Measurements from ENCODE around the gene GRM8.

DNA sequence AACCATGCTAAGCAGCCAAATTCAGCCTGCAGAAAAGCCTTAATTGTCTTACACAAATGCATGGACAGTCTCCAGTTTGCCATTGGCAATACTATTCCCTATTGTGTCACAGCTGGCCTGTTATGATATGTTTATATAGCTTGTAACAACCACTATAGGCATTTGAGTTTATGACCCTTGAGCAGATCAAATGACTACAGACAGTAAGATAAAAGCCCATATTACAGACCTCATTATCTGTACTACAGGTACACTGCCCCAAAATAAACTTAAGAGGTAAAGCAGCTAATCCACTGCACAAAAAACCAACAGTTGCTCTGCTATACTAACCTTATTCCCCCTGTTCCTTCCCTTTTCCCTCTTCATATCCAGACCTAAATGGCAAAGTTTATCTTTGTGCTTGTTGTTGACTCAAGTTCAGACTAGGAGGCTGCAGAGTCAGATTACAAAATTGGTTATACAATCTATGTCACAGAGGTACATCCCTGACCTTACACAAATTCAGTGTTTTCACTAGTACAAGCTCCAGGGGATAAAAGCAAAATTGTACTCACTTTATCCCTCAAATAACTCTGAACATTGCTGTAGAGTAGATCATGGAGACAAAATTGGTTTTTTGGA, 218.4 kb downstream of the GRM8 start:
- TF ChIP-seq EGR1 (IDR thresholded peaks at IDR 0.05) = no peak
- TF ChIP-seq USF1 (IDR thresholded peaks at IDR 0.05) = no peak
- no peak for TF ChIP-seq RAD21 (IDR thresholded peaks at IDR 0.05; ENCODE audit: low read depth)
- TF ChIP-seq EP300 (IDR thresholded peaks at IDR 0.05; ENCODE audit: borderline replicate concordance) = no peak
- TF ChIP-seq, protein P1, sequence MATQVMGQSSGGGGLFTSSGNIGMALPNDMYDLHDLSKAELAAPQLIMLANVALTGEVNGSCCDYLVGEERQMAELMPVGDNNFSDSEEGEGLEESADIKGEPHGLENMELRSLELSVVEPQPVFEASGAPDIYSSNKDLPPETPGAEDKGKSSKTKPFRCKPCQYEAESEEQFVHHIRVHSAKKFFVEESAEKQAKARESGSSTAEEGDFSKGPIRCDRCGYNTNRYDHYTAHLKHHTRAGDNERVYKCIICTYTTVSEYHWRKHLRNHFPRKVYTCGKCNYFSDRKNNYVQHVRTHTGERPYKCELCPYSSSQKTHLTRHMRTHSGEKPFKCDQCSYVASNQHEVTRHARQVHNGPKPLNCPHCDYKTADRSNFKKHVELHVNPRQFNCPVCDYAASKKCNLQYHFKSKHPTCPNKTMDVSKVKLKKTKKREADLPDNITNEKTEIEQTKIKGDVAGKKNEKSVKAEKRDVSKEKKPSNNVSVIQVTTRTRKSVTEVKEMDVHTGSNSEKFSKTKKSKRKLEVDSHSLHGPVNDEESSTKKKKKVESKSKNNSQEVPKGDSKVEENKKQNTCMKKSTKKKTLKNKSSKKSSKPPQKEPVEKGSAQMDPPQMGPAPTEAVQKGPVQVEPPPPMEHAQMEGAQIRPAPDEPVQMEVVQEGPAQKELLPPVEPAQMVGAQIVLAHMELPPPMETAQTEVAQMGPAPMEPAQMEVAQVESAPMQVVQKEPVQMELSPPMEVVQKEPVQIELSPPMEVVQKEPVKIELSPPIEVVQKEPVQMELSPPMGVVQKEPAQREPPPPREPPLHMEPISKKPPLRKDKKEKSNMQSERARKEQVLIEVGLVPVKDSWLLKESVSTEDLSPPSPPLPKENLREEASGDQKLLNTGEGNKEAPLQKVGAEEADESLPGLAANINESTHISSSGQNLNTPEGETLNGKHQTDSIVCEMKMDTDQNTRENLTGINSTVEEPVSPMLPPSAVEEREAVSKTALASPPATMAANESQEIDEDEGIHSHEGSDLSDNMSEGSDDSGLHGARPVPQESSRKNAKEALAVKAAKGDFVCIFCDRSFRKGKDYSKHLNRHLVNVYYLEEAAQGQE (IDR thresholded peaks at IDR 0.05; ENCODE audit: low read depth) = no peak
- no peak for TF ChIP-seq CREB1 (IDR thresholded peaks at IDR 0.05; ENCODE audit: low read depth)

All from Ishikawa (cell line).